ENCODE data around the gene CHPF2.

Gene CHPF2

GRCh38 chr7:151232091-151232916 is at the start of gene CHPF2:
Gene CHPF2, plus strand, starts transcription at chr7:151232483. Its CDS starts 1,529 bp downstream, at chr7:151234012.
- peak; percentile 87 for DNase-seq (ENCODE audit: low read depth)

- no peak for DNase-seq (ENCODE audit: low read depth)
These were observed 46.3 kb upstream of the CHPF2 start for GRCh38 chr7:151185762-151186639.

GRCh38 chr7:151186640-151187408 is 45.5 kb upstream of the CHPF2 start, which contains the start of gene ASB10:
Gene ASB10, minus strand, starts transcription at chr7:151187250. Its CDS starts 120 bp downstream, at chr7:151187130.
- no peak for DNase-seq (ENCODE audit: low read depth)

GRCh38 chr7:151187409-151188251 is 44.7 kb upstream of the CHPF2 start:
- DNase-seq (ENCODE audit: low read depth), result no peak

GRCh38 chr7:151188252-151188542 is 44.1 kb upstream of the CHPF2 start:
- DNase-seq (ENCODE audit: low read depth), result no peak

GRCh38 chr7:151189038-151189437 is 43.2 kb upstream of the CHPF2 start:
- no peak for DNase-seq (ENCODE audit: low read depth)

GRCh38 chr7:151191544-151191943 is 40.7 kb upstream of the CHPF2 start:
- no peak for DNase-seq (ENCODE audit: low read depth)

GRCh38 chr7:151192002-151192539 is 40.2 kb upstream of the CHPF2 start:
- DNase-seq (ENCODE audit: low read depth), result no peak

- no peak for DNase-seq (ENCODE audit: low read depth)
These were observed 38.9 kb upstream of the CHPF2 start for GRCh38 chr7:151193203-151193978.

GRCh38 chr7:151194188-151194587 is 38.1 kb upstream of the CHPF2 start:
- no peak for DNase-seq (ENCODE audit: low read depth)

- no peak for DNase-seq (ENCODE audit: low read depth)
These were observed 36.5 kb upstream of the CHPF2 start for GRCh38 chr7:151195616-151196450.

- DNase-seq (ENCODE audit: low read depth), result no peak
These were observed 34.4 kb upstream of the CHPF2 start for GRCh38 chr7:151197932-151198331.

- no peak for DNase-seq (ENCODE audit: low read depth)
These were observed 33.1 kb upstream of the CHPF2 start for GRCh38 chr7:151198945-151199848.

- DNase-seq (ENCODE audit: low read depth), result no peak
These were observed 30.9 kb upstream of the CHPF2 start for GRCh38 chr7:151201344-151201743.

- no peak for DNase-seq (ENCODE audit: low read depth)
These were observed 30.5 kb upstream of the CHPF2 start for GRCh38 chr7:151201751-151202150.

GRCh38 chr7:151202836-151203235 is 29.4 kb upstream of the CHPF2 start:
- DNase-seq (ENCODE audit: low read depth), result no peak

GRCh38 chr7:151204383-151205032 is 27.8 kb upstream of the CHPF2 start:
- DNase-seq (ENCODE audit: low read depth), result no peak

- DNase-seq (ENCODE audit: low read depth), result no peak
These were observed 26.6 kb upstream of the CHPF2 start for GRCh38 chr7:151205730-151206129.

Measured in stimulated activated CD8-positive, alpha-beta memory T cell treated with anti-CD3 and anti-CD28 coated beads, Interleukin-12 subunit alpha, Interleukin-12 subunit beta, amount 100 ng/mL, for 4 hours (primary cell).